MM.1S (cell line): ENCODE results near the gene ENTREP3.
A peak's percentile ranks its signal among the peaks of the same experiment; 100 is the strongest.

Experiments used
- EZH2 ChIP-seq: fragments of 300-600 bp; sonication (generic); optimal IDR thresholded peaks from 2 replicates; pipeline ENCODE3; 2017; ENCODE audit warnings: low read depth, mild to moderate bottlenecking, antibody characterized with exemption, low read length, mixed read lengths
- EZH2phosphoT487 ChIP-seq: fragments of 300-600 bp; sonication (generic); IDR thresholded peaks from 2 replicates; pipeline ENCODE4 v1.6.1; 2018; ENCODE audit warnings: antibody characterized with exemption, low read length
- TF ChIP-seq, protein P1 (sequence below): fragments of 300-600 bp; sonication (generic); IDR thresholded peaks from 2 replicates; pipeline ENCODE4 v1.5.1; 2016; ENCODE audit warnings: antibody characterized with exemption, low read length, mixed read lengths

DNA sequence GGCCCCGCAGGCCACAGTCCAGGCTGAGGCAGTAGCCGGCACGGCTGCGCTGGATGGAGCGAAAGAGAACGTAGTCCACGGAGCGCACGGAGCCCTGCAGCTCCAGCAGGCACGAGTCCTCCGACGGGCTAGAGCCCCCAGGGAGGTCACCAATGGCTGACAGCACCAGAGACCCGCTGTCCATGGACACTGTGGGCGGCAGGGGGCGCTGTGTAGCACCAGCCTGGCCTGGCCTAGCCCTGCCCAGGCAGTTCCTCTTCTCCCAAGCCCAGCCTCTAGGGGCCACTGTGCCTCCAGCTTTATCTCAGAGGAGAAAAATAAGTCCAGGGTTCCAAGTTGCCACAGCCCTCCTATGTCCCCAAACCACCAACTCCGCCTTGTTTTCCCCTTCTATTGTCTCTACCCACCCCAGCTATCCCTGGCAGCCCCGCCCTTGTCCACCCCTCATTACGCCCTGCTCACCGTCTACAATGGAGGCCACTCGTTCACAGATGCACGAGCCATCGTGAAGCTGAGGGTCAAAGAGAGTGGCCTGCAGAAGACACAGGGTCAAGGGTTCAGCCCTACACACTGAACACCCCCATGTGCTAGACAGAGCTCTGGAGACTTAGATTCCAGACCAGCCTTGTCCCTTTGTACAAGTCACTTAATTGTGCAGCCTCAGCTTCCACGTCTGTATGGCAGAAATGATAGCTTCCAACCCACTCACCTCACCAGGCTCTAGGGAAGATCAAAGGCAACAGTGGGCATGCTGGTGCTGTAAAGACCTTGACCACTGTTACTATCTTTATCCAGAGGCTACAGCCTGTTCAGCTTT lies 4.4 kb downstream of the ENTREP3 start:
- TF ChIP-seq, protein P1, sequence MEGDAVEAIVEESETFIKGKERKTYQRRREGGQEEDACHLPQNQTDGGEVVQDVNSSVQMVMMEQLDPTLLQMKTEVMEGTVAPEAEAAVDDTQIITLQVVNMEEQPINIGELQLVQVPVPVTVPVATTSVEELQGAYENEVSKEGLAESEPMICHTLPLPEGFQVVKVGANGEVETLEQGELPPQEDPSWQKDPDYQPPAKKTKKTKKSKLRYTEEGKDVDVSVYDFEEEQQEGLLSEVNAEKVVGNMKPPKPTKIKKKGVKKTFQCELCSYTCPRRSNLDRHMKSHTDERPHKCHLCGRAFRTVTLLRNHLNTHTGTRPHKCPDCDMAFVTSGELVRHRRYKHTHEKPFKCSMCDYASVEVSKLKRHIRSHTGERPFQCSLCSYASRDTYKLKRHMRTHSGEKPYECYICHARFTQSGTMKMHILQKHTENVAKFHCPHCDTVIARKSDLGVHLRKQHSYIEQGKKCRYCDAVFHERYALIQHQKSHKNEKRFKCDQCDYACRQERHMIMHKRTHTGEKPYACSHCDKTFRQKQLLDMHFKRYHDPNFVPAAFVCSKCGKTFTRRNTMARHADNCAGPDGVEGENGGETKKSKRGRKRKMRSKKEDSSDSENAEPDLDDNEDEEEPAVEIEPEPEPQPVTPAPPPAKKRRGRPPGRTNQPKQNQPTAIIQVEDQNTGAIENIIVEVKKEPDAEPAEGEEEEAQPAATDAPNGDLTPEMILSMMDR = peak; percentile 100
- TF ChIP-seq EZH2phosphoT487 (no peak), EZH2 (no peak)
